ENCODE data around the gene KCNK1.

Gene KCNK1

GRCh38 chr1:233635765-233636502 lies 22.0 kb downstream of the KCNK1 start:
- Histone ChIP-seq H3K4me3 (ENCODE audit: low read depth, low read length) (no peak overlapping the region), H3K36me3 (no peaks in the 10 kb centered on the region), H3K9me3 (no peaks in the 10 kb centered on the region; the same call in 1 of the 2 replicates), H3K4me1 (no peaks in the 10 kb centered on the region), H3K27me3 (no peaks in the 10 kb centered on the region; the same call in 1 of the 2 replicates)
- DNase-seq: no peak
- no peak for TF ChIP-seq CTCF (IDR thresholded peaks at IDR 0.05; ENCODE audit: low read depth, low read length)

- Histone ChIP-seq H3K4me3 (ENCODE audit: low read depth, low read length) (no peak overlapping the region), H3K27me3 (no peaks in the 10 kb centered on the region; the same call in 1 of the 2 replicates), H3K36me3 (no peaks in the 10 kb centered on the region), H3K4me1 (no peaks in the 10 kb centered on the region), H3K9me3 (no peaks in the 10 kb centered on the region; the same call in 1 of the 2 replicates)
- no peak for TF ChIP-seq CTCF (IDR thresholded peaks at IDR 0.05; ENCODE audit: low read depth, low read length)
- no peak for DNase-seq
Observed at GRCh38 chr1:233636503-233636877, 22.6 kb downstream of the KCNK1 start.

GRCh38 chr1:233638513-233638912 lies 24.6 kb downstream of the KCNK1 start:
- no peak for DNase-seq
- H3K4me3 ChIP-seq (ENCODE audit: low read depth, low read length): no peak overlapping the region
- TF ChIP-seq CTCF (IDR thresholded peaks at IDR 0.05; ENCODE audit: low read depth, low read length): no peak
- H3K36me3 ChIP-seq: no peaks in the 10 kb centered on the region
- no peaks in the 10 kb centered on the region for H3K9me3 ChIP-seq
- no peaks in the 10 kb centered on the region for H3K27me3 ChIP-seq
- no peaks in the 10 kb centered on the region for H3K4me1 ChIP-seq

GRCh38 chr1:233639611-233640010 lies 25.7 kb downstream of the KCNK1 start:
- Histone ChIP-seq H3K4me3 (ENCODE audit: low read depth, low read length) (no peak overlapping the region), H3K27me3 (no peaks in the 10 kb centered on the region), H3K4me1 (no peaks in the 10 kb centered on the region), H3K36me3 (no peaks in the 10 kb centered on the region), H3K9me3 (no peaks in the 10 kb centered on the region)
- TF ChIP-seq CTCF (IDR thresholded peaks at IDR 0.05; ENCODE audit: low read depth, low read length): no peak
- DNase-seq: no peak

- H3K27me3 ChIP-seq: no peaks in the 10 kb centered on the region
- H3K4me3 ChIP-seq (ENCODE audit: low read depth, low read length): no peak overlapping the region
- no peak for DNase-seq
- no peaks in the 10 kb centered on the region for H3K4me1 ChIP-seq
- no peaks in the 10 kb centered on the region for H3K9me3 ChIP-seq
- no peaks in the 10 kb centered on the region for H3K36me3 ChIP-seq
- TF ChIP-seq CTCF (IDR thresholded peaks at IDR 0.05; ENCODE audit: low read depth, low read length): no peak
Observed at GRCh38 chr1:233640179-233640578, 26.3 kb downstream of the KCNK1 start.

- no peak for DNase-seq
- H3K36me3 ChIP-seq: no peaks in the 10 kb centered on the region
- no peaks in the 10 kb centered on the region for H3K9me3 ChIP-seq
- H3K4me1 ChIP-seq: no peaks in the 10 kb centered on the region
- TF ChIP-seq CTCF (IDR thresholded peaks at IDR 0.05; ENCODE audit: low read depth, low read length): no peak
- H3K27me3 ChIP-seq: no peaks in the 10 kb centered on the region
- no peak overlapping the region for H3K4me3 ChIP-seq (ENCODE audit: low read depth, low read length)
Observed at GRCh38 chr1:233641029-233641428, 27.1 kb downstream of the KCNK1 start.
